HG03045 (cell line): Measurements from ENCODE around the gene FAF1.
"Not testable (repeated sequence)": the region's sequence is repeated elsewhere in the genome, so short reads cannot be mapped to it uniquely, and the experiment has no call there.

Experiments used
- ATAC-seq: cut with Tn5 transposase; IDR thresholded peaks from one replicate; pipeline ENCODE4 v1.9.1; 2021; ENCODE audit warnings: mild to moderate bottlenecking, moderate library complexity; ENCODE audit not compliant: unreplicated experiment

FAF1 gene

DNA sequence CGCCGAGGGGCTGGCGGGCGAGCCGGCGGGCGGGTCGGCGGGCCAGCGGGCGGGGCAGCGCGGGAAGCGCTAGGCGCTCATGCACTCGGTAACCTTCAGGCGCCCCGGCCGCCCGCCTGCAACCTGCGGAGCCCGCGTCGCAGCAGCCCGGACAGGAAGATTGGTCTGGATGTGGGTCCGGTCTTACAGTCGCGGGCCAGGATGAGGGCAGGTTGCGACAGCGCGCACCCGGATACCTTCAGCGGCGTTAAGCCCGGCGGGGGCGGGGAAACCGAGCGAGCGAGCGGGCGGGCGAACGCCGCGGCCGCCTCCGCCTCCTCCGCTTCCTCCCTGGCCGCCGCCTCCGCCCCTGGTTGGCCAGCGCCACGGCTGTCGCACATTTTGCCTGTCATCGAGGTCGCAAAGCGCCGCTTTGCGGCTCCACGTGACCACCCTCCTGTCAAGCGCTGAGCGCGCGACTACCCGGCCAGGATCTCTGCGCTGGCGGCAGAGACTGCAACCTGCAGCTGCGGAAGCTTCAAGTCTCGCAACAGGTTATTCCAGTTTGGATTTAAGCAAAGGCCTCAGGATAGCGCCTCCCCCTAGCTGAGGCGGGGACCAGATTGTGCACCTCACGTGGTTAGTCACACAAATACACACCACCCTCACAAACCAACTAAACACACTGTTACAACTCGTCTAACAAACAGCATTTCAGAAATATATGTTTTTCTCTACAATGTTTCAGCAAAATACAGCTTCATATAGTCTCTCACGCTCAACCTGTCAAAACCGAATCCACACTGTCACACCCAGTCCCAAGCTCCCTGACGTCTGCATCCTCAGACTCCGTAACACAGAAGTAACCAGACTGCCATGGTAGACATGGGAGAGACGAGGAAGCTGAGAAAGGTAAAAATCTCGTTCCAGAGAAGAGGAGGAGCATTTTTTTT is at the start of gene FAF1:
Gene FAF1 (minus strand): TSS at position 355 of the 932 bp plus-strand sequence. CDS start 456 bp downstream, outside the sequence.
- peak; percentile 87 for ATAC-seq

GRCh38 chr1:51009381-51009780 is 49.3 kb upstream of the FAF1 start:
- ATAC-seq = no peak

- ATAC-seq = not testable (repeated sequence)
These were observed 45.5 kb upstream of the FAF1 start for GRCh38 chr1:51005549-51005948.

- ATAC-seq = no peak
These were observed 42.4 kb upstream of the FAF1 start for GRCh38 chr1:51002516-51002915.

GRCh38 chr1:51000651-51001050 is 40.6 kb upstream of the FAF1 start:
- ATAC-seq = peak; percentile 44

DNA sequence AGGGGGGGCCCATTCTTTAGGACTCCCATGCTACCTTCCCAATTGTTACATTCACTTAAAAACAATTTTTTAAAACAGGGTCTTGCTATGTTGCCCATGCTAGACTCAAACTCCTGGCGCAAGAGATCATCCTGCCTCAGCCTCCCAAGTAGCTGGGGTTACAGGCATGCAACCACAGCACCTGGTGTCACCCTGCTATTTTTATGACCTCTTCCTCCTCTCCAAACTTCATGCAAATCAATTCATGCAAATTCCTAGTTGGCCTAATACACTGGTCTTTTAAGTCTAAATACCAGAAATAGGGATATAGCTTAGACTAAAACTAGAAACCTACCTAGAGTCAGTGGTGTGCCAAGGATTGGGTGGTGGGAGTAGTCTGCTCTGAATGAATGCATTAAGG is 40.1 kb upstream of the FAF1 start:
- ATAC-seq = peak; percentile 74

DNA sequence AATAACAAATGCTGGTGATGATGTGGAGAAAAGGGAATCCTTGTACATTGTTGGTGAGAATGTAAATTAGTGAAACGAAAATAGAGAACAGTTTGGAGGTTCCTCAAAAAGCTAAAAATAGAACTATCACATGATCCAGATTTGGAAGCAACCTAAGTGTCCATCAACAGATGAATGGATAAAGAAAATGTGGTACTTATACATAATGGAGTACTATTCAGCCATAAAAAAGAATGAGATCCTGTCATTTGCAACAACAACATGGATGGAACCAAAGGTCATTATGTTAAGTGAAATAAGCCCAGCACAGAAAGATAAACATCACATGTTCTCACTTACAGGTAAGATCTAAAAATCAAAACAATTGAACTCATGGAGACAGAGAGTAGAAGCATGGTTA is 39.3 kb upstream of the FAF1 start:
- not testable (repeated sequence) for ATAC-seq

GRCh38 chr1:50996083-50996482 is 36.0 kb upstream of the FAF1 start:
- ATAC-seq = no peak

- ATAC-seq = no peak
These were observed 35.6 kb upstream of the FAF1 start for GRCh38 chr1:50995651-50996050.

DNA sequence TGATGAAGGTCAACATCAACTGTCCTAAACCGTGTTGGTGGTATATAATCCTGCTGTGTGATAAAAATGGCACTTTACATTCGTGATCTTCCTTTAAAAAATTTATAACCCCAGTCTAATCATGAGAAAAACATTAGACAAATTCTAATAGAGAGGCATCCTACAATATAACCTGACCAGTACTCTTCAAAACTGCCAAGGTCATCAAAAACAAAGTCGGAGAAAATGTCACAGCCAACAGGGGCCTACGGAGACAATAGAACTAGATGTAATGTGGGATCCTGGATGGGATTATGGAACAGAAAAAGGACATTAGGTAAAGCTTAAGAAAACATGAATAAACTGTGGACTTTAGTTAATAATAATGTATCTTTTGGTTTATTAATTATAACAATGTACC is 34.9 kb upstream of the FAF1 start:
- no peak for ATAC-seq

DNA sequence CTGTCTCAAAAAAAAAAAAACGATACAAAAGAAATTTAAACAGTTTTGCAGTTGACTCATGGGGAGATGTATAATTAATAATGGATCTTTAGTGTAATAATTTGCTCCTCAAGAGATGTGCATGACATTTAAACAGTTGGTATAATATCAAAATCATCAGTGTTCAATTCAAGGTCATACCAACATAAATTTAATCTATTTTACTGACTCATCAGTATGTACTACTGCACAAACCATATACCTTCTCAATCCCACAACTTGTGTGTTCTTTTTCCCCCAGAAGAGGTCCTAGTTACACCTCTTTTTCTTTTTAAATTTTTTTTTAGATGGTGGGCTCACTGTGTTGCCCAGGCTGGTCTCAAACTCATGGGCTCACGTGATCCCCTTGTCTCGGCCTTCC is 33.6 kb upstream of the FAF1 start:
- no peak for ATAC-seq

- no peak for ATAC-seq
These were observed 32.7 kb upstream of the FAF1 start for GRCh38 chr1:50992532-50993318.

- ATAC-seq = no peak
These were observed 29.6 kb upstream of the FAF1 start for GRCh38 chr1:50989694-50990093.

DNA sequence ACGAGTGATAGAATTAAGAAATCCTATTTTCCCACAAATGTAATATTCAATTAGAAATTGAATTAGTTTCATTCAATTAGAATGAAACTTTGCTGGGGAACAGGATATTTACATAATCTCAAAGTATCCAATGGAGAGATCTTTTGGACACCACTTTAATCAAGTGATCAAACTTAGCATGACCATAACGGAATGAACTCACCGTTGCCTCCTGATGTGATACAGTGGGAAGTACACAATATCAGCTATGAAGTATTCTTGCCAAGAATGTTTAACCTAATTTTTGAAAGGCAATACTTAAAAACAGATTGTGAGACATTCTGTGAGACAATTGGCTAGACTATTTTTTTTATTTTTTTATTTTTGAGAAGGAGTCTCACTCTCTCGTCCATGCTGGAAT is 26.6 kb upstream of the FAF1 start:
- no peak for ATAC-seq

- ATAC-seq = no peak
These were observed 25.0 kb upstream of the FAF1 start for GRCh38 chr1:50985094-50985493.

DNA sequence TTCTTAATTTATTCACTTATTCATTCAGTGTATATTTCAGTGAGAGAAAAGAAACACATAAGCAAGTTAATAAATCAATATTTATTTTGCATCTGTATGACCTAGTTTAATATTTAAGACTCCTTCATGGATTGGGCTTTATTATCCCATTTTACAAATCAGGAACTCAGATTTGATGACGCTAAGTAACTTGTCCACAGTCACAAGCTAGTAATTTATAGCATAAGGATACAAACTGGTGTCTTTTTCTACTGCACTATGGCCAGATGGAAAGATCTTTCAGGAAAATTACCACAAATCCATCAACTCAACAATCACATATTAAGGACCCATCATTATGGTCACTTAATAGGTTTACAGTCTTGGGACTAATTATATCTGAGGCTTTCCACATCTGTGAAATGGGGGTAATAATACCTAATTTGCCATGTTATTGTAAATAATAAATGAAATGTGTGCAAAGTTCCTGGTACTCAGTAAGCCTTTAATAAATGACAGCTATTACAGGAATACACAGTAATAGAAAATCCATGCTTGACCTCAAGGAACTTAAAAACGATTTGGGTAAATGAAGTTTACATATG is 23.2 kb upstream of the FAF1 start:
- ATAC-seq = no peak

GRCh38 chr1:50982611-50983010 is 22.5 kb upstream of the FAF1 start:
- no peak for ATAC-seq

DNA sequence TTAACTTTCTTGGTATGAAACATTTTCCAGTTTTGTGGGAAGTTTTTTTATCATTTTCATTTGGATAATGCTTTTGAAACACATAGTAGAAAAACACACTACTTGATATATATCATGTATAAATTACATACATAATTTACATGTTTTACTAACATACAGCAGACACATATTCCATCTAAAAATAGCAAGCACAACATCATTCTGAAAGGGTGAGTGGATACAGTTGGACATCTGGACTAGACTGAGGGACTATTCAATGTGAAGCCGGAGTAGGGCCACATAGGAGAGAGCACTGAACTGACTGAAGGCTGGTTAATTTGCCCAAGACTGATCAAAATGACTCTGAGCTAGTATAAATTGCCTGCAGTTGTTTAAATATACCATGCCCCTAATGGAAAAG is 21.7 kb upstream of the FAF1 start:
- ATAC-seq = no peak

DNA sequence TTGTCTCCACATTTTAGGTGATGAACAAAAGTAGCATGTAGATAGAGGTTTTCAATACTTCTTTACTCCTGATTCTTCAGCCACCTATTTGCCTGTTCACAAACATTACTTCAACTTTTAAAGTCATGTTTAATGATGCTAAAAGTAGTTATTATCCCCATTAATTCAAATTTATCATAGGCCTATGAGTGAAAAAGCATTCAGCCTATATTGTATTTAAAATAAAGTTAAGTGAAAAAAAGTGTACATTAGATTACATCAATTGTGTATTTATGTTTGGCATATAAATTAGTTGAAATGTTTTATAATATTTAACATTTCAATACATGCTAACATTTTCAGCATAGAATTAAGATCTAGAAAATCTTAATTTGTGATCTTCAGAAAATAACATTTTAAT is 20.4 kb upstream of the FAF1 start:
- no peak for ATAC-seq

- ATAC-seq = no peak
These were observed 19.9 kb upstream of the FAF1 start for GRCh38 chr1:50979937-50980336.
